Nephron progenitor cell (in vitro differentiated cells): ENCODE results near the gene SCN2B.

Source experiments
- DNase-seq: peaks from one replicate; pipeline ENCODE4 v3.0.0; 2021
- H3K27ac Mint-ChIP-seq: 2 replicates; pipeline ENCODE4 v1.8.0; 2021; ENCODE audit warnings: mild to moderate bottlenecking, moderate library complexity, mixed read lengths
- H3K27me3 Mint-ChIP-seq: 2 replicates; pipeline ENCODE4 v1.8.0; 2021; ENCODE audit warnings: mild to moderate bottlenecking, low read depth, mixed read lengths; ENCODE audit not compliant: poor library complexity
- H3K36me3 Mint-ChIP-seq: 2 replicates; pipeline ENCODE4 v1.8.0; 2021; ENCODE audit warnings: low read depth, mixed read lengths
- H3K4me1 Mint-ChIP-seq: 2 replicates; pipeline ENCODE4 v1.8.0; 2021; ENCODE audit warnings: mixed read lengths
- H3K4me3 Mint-ChIP-seq: 2 replicates; pipeline ENCODE4 v1.8.0; 2021; ENCODE audit warnings: mild to moderate bottlenecking, moderate library complexity, mixed read lengths
- H3K9me3 Mint-ChIP-seq: 2 replicates; pipeline ENCODE4 v1.8.0; 2021; ENCODE audit warnings: mild to moderate bottlenecking, moderate library complexity, mixed read lengths
- TF ChIP-seq, protein P1 (sequence below): fragments of 200-600 bp; sonication (generic); IDR thresholded peaks from 2 replicates; pipeline ENCODE4 v1.5.0; 2021; ENCODE audit warnings: antibody characterized with exemption

The SCN2B gene

GRCh38 chr11:118132385-118133151, 43.9 kb downstream of the SCN2B start:
- DNase-seq: no peak
- Mint-ChIP-seq H3K36me3 (no peaks in the 10 kb centered on the region), H3K9me3 (no peaks in the 10 kb centered on the region), H3K27me3 (peaks cover 25% of the 10 kb centered on the region), H3K4me1 (peaks cover 12% of the 10 kb centered on the region), H3K4me3 (no peak overlapping the region), H3K27ac (no peak overlapping the region)
- TF ChIP-seq, protein P1, sequence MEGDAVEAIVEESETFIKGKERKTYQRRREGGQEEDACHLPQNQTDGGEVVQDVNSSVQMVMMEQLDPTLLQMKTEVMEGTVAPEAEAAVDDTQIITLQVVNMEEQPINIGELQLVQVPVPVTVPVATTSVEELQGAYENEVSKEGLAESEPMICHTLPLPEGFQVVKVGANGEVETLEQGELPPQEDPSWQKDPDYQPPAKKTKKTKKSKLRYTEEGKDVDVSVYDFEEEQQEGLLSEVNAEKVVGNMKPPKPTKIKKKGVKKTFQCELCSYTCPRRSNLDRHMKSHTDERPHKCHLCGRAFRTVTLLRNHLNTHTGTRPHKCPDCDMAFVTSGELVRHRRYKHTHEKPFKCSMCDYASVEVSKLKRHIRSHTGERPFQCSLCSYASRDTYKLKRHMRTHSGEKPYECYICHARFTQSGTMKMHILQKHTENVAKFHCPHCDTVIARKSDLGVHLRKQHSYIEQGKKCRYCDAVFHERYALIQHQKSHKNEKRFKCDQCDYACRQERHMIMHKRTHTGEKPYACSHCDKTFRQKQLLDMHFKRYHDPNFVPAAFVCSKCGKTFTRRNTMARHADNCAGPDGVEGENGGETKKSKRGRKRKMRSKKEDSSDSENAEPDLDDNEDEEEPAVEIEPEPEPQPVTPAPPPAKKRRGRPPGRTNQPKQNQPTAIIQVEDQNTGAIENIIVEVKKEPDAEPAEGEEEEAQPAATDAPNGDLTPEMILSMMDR: no peak

DNA sequence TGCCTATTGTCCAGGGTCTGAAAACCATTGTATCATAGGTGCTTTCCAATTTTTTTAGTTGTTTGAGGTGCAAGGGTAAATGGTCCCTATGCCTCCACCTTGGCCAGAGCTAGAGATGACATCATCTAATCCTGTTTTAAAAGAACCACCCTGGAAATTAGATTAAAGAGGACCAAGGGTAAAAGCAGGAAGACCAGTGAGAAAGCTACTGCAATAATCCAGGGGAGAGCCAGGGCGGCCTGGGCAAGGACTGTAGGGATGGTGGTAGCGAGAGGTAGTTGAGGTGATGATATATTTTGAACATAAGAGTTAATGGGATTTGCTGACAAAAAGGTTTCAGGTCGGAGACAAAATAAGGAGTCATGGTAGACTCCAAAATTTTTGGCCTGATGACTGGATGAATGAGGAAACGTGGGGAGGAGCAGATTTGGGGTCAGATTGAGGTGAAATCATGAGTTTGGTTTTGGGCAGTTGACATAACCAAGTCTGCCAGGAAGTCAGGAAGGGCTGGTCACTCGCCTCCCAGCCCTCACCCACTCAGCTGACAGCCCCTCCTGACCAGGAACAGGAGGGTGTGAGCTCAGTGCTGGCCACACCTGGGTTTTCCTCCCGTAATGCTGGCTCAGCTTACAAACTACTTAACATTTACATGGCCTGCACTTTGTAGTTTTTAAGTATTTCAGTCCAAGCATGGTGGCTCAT, 46.8 kb downstream of the SCN2B start:
- DNase-seq: no peak
- peaks cover 24% of the 10 kb centered on the region for H3K27me3 Mint-ChIP-seq
- H3K9me3 Mint-ChIP-seq: no peaks in the 10 kb centered on the region
- peaks cover 12% of the 10 kb centered on the region for H3K4me1 Mint-ChIP-seq
- H3K27ac Mint-ChIP-seq: no peak overlapping the region
- H3K36me3 Mint-ChIP-seq: no peaks in the 10 kb centered on the region
- TF ChIP-seq, protein P1: no peak
- H3K4me3 Mint-ChIP-seq: no peak overlapping the region

DNA sequence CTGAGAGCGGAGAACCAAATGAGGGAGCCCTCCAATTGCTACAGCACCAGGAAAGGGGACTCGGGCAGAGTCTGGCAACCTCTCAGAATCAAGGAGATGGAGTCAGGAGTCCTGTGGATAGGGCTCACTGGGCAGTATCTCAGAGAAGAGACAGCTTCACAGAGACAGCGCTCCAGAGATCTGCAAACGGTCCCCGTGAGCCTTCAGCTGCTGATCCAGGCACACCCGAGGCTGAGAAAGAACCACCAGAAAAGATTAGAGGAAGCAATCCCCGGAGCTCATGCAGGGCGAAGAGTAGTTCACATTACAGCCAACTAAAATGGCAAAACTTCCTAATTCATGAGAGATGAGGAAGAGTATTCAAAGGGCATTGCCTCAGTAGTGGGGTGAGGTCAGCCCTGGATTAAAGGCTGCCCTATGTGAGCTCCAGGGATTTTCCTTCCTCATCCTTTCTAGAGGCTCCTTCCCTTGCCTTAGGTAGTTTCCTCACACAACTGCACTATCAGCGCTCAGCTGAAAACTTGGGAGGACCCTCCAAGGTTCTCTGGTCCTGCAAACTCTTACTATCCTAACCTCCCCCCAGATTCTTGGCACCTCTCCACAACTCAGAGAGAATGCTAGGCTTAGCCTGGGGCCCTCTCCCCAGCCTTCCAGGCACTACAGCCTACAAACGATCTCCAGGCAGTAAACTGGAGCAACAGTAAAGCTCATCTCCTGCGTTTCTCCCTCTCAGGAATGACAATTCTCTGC, 47.5 kb downstream of the SCN2B start:
- peaks cover 12% of the 10 kb centered on the region for H3K4me1 Mint-ChIP-seq
- no peak for DNase-seq
- H3K27me3 Mint-ChIP-seq: peaks cover 17% of the 10 kb centered on the region
- H3K9me3 Mint-ChIP-seq: no peaks in the 10 kb centered on the region
- no peak overlapping the region for H3K4me3 Mint-ChIP-seq
- no peak overlapping the region for H3K27ac Mint-ChIP-seq
- TF ChIP-seq, protein P1: no peak
- H3K36me3 Mint-ChIP-seq: no peaks in the 10 kb centered on the region

- H3K4me1 Mint-ChIP-seq: peaks cover 12% of the 10 kb centered on the region
- no peaks in the 10 kb centered on the region for H3K9me3 Mint-ChIP-seq
- H3K27ac Mint-ChIP-seq: no peak overlapping the region
- no peak overlapping the region for H3K4me3 Mint-ChIP-seq
- H3K36me3 Mint-ChIP-seq: no peaks in the 10 kb centered on the region
- no peak for DNase-seq
- TF ChIP-seq, protein P1: no peak
- peaks cover 16% of the 10 kb centered on the region for H3K27me3 Mint-ChIP-seq
These were observed 48.1 kb downstream of the SCN2B start for GRCh38 chr11:118128310-118128709.

DNA sequence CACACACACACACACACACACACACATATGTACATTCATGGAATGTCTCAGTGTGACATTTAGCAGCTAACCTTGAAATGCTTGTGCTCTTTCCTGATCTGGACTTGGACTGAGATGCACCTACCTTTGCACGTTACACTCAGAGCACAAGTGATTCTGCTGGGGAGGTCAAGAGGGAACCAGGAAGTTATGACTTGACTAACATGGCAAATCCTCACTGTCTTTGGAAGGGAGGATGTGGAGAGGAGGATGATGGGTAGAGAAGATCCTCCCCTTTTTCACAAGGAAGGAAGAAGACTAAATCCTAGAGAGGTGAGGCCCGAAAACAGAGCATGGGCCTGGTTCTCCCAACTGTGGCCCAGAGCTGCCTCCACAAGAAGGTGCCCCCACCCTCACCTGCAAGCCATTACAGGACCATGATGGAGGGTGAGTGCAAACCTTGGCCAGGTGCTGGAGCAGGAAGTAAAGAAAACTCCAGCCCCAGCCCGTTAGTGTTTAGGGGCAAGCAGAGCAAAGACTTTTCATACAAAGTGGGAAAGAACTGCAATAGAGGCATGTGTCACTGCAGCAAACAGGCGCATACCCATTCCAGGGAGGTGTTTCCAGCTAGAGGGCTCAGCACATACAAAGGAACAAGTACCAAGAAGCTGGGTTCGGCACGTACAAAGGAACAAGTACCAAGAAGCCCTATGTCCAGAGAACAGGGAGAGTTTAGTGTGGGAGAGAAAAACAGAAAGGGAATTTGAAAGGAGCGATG, 50.2 kb downstream of the SCN2B start:
- Mint-ChIP-seq H3K4me1 (peaks cover 12% of the 10 kb centered on the region), H3K9me3 (no peaks in the 10 kb centered on the region), H3K4me3 (no peak overlapping the region), H3K27ac (no peak overlapping the region), H3K27me3 (peaks cover 16% of the 10 kb centered on the region), H3K36me3 (no peaks in the 10 kb centered on the region)
- no peak for DNase-seq
- TF ChIP-seq, protein P1: no peak
